ENCODE data around the gene KRTAP19-1. TPM values are rescaled to one million over a fixed set of nuclear protein-coding genes. Genes with fewer than 3 reads are reported as not detected.

The KRTAP19-1 gene
- total and polyA plus RNA-seq, 12 donors, result not detected

DNA sequence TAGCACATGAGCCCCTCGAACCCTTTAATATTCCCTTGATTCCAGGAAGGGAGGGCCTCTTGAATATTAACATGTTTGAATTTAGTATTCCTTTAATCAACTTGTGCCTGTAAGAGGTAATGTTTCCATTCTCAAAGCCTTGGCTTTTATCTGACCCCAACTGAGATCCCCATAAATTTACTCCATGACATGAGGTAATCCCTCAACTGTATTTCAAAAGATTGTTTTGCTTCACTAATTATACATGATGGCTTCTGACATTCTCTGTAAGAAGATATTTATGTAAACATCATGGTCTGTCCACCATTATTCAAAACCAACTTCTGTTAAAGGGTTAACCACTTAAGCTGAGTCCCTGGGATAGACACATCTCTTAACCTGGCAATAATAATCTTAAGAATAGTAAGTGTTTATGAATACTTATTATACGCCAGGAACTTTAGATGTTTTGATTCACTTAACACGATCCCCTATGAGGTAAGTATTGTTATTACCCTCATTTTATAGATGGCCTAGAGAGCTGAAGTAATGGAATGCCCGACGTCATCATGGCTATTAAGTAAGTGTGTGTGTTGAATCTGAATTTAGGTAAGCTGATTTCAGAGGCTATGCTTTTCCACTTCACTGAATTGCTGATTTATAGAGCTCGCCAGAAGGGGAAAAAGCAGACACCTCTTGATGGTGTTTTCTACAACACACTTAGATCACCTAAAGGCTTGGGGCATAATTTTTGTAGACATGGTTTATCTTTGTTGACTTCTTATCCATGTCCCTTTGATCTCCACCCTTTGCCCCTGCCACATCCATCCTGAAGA is 11.1 kb downstream of the KRTAP19-1 start:
- Histone ChIP-seq H3K4me3 (no peak overlapping the region), H3K36me3 (no peaks in the 10 kb centered on the region), H3K4me1 (no peaks in the 10 kb centered on the region), H3K9me3 (no peaks in the 10 kb centered on the region), H3K27me3 (no peaks in the 10 kb centered on the region), H3K27ac (no peak overlapping the region)
- intact Hi-C loops (cut with DNase I), result no loop called here
- DNase-seq (no peak), ATAC-seq (no peak)
- WGBS, 2 donors, result 77 to 81% methylated on average over 6 of the region's 6 CpGs
- TF ChIP-seq, protein P1, sequence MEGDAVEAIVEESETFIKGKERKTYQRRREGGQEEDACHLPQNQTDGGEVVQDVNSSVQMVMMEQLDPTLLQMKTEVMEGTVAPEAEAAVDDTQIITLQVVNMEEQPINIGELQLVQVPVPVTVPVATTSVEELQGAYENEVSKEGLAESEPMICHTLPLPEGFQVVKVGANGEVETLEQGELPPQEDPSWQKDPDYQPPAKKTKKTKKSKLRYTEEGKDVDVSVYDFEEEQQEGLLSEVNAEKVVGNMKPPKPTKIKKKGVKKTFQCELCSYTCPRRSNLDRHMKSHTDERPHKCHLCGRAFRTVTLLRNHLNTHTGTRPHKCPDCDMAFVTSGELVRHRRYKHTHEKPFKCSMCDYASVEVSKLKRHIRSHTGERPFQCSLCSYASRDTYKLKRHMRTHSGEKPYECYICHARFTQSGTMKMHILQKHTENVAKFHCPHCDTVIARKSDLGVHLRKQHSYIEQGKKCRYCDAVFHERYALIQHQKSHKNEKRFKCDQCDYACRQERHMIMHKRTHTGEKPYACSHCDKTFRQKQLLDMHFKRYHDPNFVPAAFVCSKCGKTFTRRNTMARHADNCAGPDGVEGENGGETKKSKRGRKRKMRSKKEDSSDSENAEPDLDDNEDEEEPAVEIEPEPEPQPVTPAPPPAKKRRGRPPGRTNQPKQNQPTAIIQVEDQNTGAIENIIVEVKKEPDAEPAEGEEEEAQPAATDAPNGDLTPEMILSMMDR (IDR thresholded peaks at IDR 0.05), result no peak

DNA sequence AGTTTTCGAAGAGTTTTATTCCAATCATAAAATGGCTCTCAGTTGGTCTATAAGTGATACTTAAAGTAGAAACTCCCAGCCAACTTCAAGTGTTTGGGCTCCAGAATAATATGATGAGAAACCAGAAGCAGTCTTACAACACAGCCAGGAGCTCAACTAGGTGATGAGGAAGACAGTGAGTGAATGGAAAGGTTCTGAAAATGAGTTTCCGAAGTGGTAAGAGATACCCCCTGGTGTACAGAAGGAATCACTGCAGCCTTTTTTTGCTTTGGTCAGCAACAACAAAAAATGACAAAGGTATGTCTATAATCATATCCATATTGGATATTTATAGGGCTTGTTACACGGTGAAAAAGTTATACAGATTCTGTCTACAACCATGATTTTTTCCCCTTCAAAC is 16.5 kb downstream of the KRTAP19-1 start:
- WGBS, 2 donors, result 48 to 55% methylated on average over 3 of the region's 3 CpGs
- no peak for DNase-seq

DNA sequence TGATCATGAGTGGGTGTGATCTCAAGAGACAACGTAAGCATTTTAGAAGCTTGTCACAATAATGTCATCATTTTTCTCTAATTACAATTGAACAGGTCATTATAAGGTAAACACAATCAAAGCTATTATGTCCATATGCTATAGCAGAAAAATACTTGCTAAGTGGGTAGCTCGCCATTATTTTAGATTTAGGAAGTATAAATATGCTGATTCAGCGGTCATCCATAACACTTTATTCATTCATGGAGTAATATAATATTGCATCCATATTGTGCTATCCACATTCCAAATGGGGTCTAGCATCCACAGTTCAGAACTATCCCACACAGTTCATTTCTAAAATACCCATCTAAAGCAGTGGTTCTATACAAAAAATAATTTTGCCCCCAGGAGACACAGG is 31.7 kb downstream of the KRTAP19-1 start:
- Histone ChIP-seq H3K4me3 (no peak overlapping the region), H3K36me3 (no peaks in the 10 kb centered on the region), H3K27ac (no peak overlapping the region), H3K4me1 (no peaks in the 10 kb centered on the region), H3K9me3 (no peaks in the 10 kb centered on the region), H3K27me3 (no peaks in the 10 kb centered on the region)
- no peak for DNase-seq
- TF ChIP-seq, protein P1 (IDR thresholded peaks at IDR 0.05), result no peak
- 90 to 91% methylated on average over 3 of the region's 3 CpGs for WGBS, 2 donors
- intact Hi-C loops (cut with DNase I), result loop anchor here in 3 of 10 donors (10.0 kb wide), 2 partner anchors 286 to 636 kb away; no protein-coding TSS in a partner anchor
- ATAC-seq, result no peak

More for the DNA sequence above, 16.5 kb downstream of the KRTAP19-1 start:
- H3K27ac ChIP-seq, result no peak overlapping the region
- ATAC-seq, result no peak
- no peak overlapping the region for H3K4me3 ChIP-seq
- H3K4me1 ChIP-seq, result no peaks in the 10 kb centered on the region
- intact Hi-C loops (cut with DNase I), result no loop called here
- H3K9me3 ChIP-seq, result no peaks in the 10 kb centered on the region
- TF ChIP-seq, protein P1 (IDR thresholded peaks at IDR 0.05), result peak in 5 of 9 donors; percentile 15 to 52 (median 34)
- no peaks in the 10 kb centered on the region for H3K27me3 ChIP-seq
- H3K36me3 ChIP-seq, result no peaks in the 10 kb centered on the region

DNA sequence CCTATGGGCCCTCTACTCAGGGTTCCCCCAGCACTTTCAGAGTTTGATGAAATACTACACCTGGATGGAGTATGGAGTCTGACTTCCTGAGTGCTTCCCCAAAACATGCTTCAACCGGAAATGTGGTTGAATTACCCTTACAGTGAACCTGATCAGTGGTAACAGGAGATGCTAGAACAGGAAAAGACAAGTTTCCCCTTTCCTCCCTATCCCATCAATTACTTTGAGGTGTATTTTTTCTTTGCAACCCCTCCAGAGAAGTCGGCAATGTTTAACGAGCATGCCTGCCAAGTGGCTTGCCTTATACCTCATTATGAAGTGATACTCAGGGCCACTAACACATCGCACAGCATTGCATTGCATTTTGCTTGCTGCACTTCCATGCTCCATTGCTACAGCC is 33.1 kb downstream of the KRTAP19-1 start:
- Histone ChIP-seq H3K9me3 (no peaks in the 10 kb centered on the region), H3K4me1 (no peaks in the 10 kb centered on the region), H3K36me3 (no peaks in the 10 kb centered on the region), H3K4me3 (no peak overlapping the region), H3K27ac (no peak overlapping the region), H3K27me3 (no peaks in the 10 kb centered on the region)
- intact Hi-C loops (cut with DNase I), result loop anchor here in 3 of 10 donors (10.0 kb wide), 2 partner anchors 288 to 638 kb away; no protein-coding TSS in a partner anchor
- ATAC-seq, result no peak
- 53 to 63% methylated on average over 4 of the region's 4 CpGs for whole genome bisulfite sequencing, 2 donors
- TF ChIP-seq, protein P1 (IDR thresholded peaks at IDR 0.05), result no peak
- DNase-seq, result no peak

Measured in heart right ventricle (tissue), 16 donors.